ENCODE measurements around the gene BTBD2. TPM values are rescaled to one million over a fixed set of nuclear protein-coding genes. Genes with fewer than 3 reads are reported as not detected.

Gene BTBD2
- total RNA-seq, 1 donor from 2014 or later = 56.3 TPM

- intact Hi-C loops (cut with DNase I) = no loop called here
- ATAC-seq (ENCODE audit: poor library complexity) (peak; percentile 10), DNase-seq (no peak)
These were observed 11.8 kb upstream of the BTBD2 start for GRCh38 chr19:2027361-2027760.

GRCh38 chr19:2026770-2027169 is 11.3 kb upstream of the BTBD2 start:
- ATAC-seq (ENCODE audit: poor library complexity) (no peak), DNase-seq (no peak)
- intact Hi-C loops (cut with DNase I) = no loop called here

- ATAC-seq (ENCODE audit: poor library complexity) (no peak), DNase-seq (no peak)
- intact Hi-C loops (cut with DNase I) = no loop called here
These were observed 6.8 kb upstream of the BTBD2 start for GRCh38 chr19:2022289-2022688.

GRCh38 chr19:2021453-2022140 is 6.1 kb upstream of the BTBD2 start:
- intact Hi-C loops (cut with DNase I) = no loop called here
- no peak for ATAC-seq (ENCODE audit: poor library complexity)
- no peak for DNase-seq

GRCh38 chr19:2018752-2019151 is 3.2 kb upstream of the BTBD2 start:
- ATAC-seq (ENCODE audit: poor library complexity) (no peak), DNase-seq (no peak)
- intact Hi-C loops (cut with DNase I) = loop anchor here (2.0 kb wide), 1 partner anchor 52 kb away; no protein-coding TSS in a partner anchor

GRCh38 chr19:2016041-2016807 is 710 bp upstream of the BTBD2 start:
- peak; percentile 83 for ATAC-seq (ENCODE audit: poor library complexity)
- intact Hi-C loops (cut with DNase I) = no loop called here
- peak; percentile 79 for DNase-seq

GRCh38 chr19:2014731-2015607 is 545 bp downstream of the BTBD2 start:
- DNase-seq = no peak
- ATAC-seq (ENCODE audit: poor library complexity) = peak; percentile 10
- intact Hi-C loops (cut with DNase I) = no loop called here

GRCh38 chr19:2014131-2014571 is 1.4 kb downstream of the BTBD2 start:
- peak; percentile 2 for ATAC-seq (ENCODE audit: poor library complexity)
- no peak for DNase-seq
- intact Hi-C loops (cut with DNase I) = no loop called here

GRCh38 chr19:2013683-2013961 is 1.9 kb downstream of the BTBD2 start:
- DNase-seq = no peak
- intact Hi-C loops (cut with DNase I) = no loop called here
- no peak for ATAC-seq (ENCODE audit: poor library complexity)

GRCh38 chr19:2012941-2013682 is 2.4 kb downstream of the BTBD2 start:
- ATAC-seq (ENCODE audit: poor library complexity) (no peak), DNase-seq (no peak)
- intact Hi-C loops (cut with DNase I) = no loop called here

GRCh38 chr19:2011169-2011568 is 4.3 kb downstream of the BTBD2 start:
- intact Hi-C loops (cut with DNase I) = no loop called here

GRCh38 chr19:2010135-2010668 is 5.3 kb downstream of the BTBD2 start:
- DNase-seq (no peak), ATAC-seq (ENCODE audit: poor library complexity) (no peak)
- intact Hi-C loops (cut with DNase I) = no loop called here

More at GRCh38 chr19:2011169-2011568, 4.3 kb downstream of the BTBD2 start:
- DNase-seq (no peak), ATAC-seq (ENCODE audit: poor library complexity) (no peak)

- no peak for DNase-seq
- ATAC-seq (ENCODE audit: poor library complexity) = no peak
- intact Hi-C loops (cut with DNase I) = no loop called here
These were observed 11.6 kb downstream of the BTBD2 start for GRCh38 chr19:2003874-2004273.

- ATAC-seq (ENCODE audit: poor library complexity) (no peak), DNase-seq (no peak)
- intact Hi-C loops (cut with DNase I) = no loop called here
These were observed 15.5 kb downstream of the BTBD2 start for GRCh38 chr19:1999856-2000515.

- ATAC-seq (ENCODE audit: poor library complexity) (no peak), DNase-seq (no peak)
- intact Hi-C loops (cut with DNase I) = no loop called here
These were observed 16.5 kb downstream of the BTBD2 start for GRCh38 chr19:1998712-1999708.

GRCh38 chr19:1997353-1998233 is 17.9 kb downstream of the BTBD2 start:
- intact Hi-C loops (cut with DNase I) = no loop called here
- ATAC-seq (ENCODE audit: poor library complexity) = no peak
- no peak for DNase-seq
